ENCODE data around the gene SND1.

Gene SND1

GRCh38 chr7:128005117-128005516 is 353.1 kb downstream of the SND1 start:
- H3K4me3 ChIP-seq (ENCODE audit: low read length), result no peak overlapping the region
- no peak for DNase-seq (ENCODE audit: low read depth)
- TF ChIP-seq CTCF (conservative IDR thresholded peaks at IDR 0.05; ENCODE audit: low read length), result no peak

- no peak for TF ChIP-seq CTCF (conservative IDR thresholded peaks at IDR 0.05; ENCODE audit: low read length)
- no peak for DNase-seq (ENCODE audit: low read depth)
- H3K4me3 ChIP-seq (ENCODE audit: low read length), result no peak overlapping the region
Measured at GRCh38 chr7:128005759-128006159, 353.8 kb downstream of the SND1 start.

- no peak for TF ChIP-seq CTCF (conservative IDR thresholded peaks at IDR 0.05; ENCODE audit: low read length)
- DNase-seq (ENCODE audit: low read depth), result no peak
Measured at GRCh38 chr7:128006550-128007302, 354.7 kb downstream of the SND1 start.

GRCh38 chr7:128007303-128007680 is 355.3 kb downstream of the SND1 start:
- no peak for DNase-seq (ENCODE audit: low read depth)
- H3K4me3 ChIP-seq (ENCODE audit: low read length), result no peak overlapping the region
- TF ChIP-seq CTCF (conservative IDR thresholded peaks at IDR 0.05; ENCODE audit: low read length), result no peak

More at GRCh38 chr7:128006550-128007302, 354.7 kb downstream of the SND1 start:
- H3K4me3 ChIP-seq (ENCODE audit: low read length), result no peak overlapping the region

- H3K4me3 ChIP-seq (ENCODE audit: low read length), result no peak overlapping the region
- TF ChIP-seq CTCF (conservative IDR thresholded peaks at IDR 0.05; ENCODE audit: low read length), result no peak
- no peak for DNase-seq (ENCODE audit: low read depth)
Measured at GRCh38 chr7:128008141-128008540, 356.1 kb downstream of the SND1 start.

GRCh38 chr7:128008744-128009143 is 356.8 kb downstream of the SND1 start:
- DNase-seq (ENCODE audit: low read depth), result no peak
- TF ChIP-seq CTCF (conservative IDR thresholded peaks at IDR 0.05; ENCODE audit: low read length), result no peak

GRCh38 chr7:128010391-128011127 is 358.6 kb downstream of the SND1 start:
- no peak; the same call in 1 of the 2 replicates for TF ChIP-seq CTCF (conservative IDR thresholded peaks at IDR 0.05; ENCODE audit: low read length)
- H3K4me3 ChIP-seq (ENCODE audit: low read length), result no peak overlapping the region
- no peak for DNase-seq (ENCODE audit: low read depth)

More at GRCh38 chr7:128008744-128009143, 356.8 kb downstream of the SND1 start:
- H3K4me3 ChIP-seq (ENCODE audit: low read length), result no peak overlapping the region
